Measurements from ENCODE around the gene SEC61A1.

SEC61A1 gene

GRCh38 chr3:128051837-128052594 lies at the start of gene SEC61A1:
SEC61A1 (plus strand) TSS chr3:128052437; CDS start chr3:128052553, 116 bp downstream.
- Histone ChIP-seq H3K9me3 (ENCODE audit: low read length) (no peaks in the 10 kb centered on the region), H3K4me1 (ENCODE audit: insufficient read depth, low read length) (peaks cover 35% of the 10 kb centered on the region), H3K36me3 (ENCODE audit: insufficient read depth, low read length) (peaks cover 32% of the 10 kb centered on the region), H3K4me3 (ENCODE audit: low read length) (peak within 1 kb of the TSS; percentile 98), H3K27me3 (ENCODE audit: insufficient read depth, low read length) (no peaks in the 10 kb centered on the region), H2AFZ (ENCODE audit: low read depth, low read length) (peak within 1 kb of the TSS; percentile 78)

DNA sequence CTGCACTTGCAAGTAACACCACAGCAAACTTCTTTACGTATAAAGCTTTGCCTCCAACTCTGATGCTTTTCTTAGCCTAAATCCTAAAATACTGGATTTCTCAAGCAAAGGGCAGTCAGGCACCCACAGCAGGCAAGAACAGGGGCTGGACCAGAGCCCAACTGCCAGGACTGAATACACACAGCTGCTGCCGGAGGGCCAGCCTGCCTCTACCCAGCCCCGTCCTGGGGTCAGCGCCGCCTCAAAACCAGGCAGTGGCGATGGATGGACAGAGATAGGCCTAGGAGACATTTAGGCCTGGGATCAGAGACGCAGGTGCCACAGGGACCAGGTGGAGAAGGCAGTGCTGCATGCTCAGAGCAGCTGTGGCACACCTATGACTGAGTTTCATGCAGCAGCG lies 47.6 kb upstream of the SEC61A1 start:
- H2AFZ ChIP-seq (ENCODE audit: low read depth, low read length) = no peak overlapping the region
- H3K9me3 ChIP-seq (ENCODE audit: low read length) = peaks cover 3% of the 10 kb centered on the region
- H3K27me3 ChIP-seq (ENCODE audit: insufficient read depth, low read length) = peaks cover 4% of the 10 kb centered on the region
- no peak overlapping the region for H3K4me3 ChIP-seq (ENCODE audit: low read length)
- no peaks in the 10 kb centered on the region for H3K36me3 ChIP-seq (ENCODE audit: insufficient read depth, low read length)
- H3K4me1 ChIP-seq (ENCODE audit: insufficient read depth, low read length) = peaks cover 6% of the 10 kb centered on the region

DNA sequence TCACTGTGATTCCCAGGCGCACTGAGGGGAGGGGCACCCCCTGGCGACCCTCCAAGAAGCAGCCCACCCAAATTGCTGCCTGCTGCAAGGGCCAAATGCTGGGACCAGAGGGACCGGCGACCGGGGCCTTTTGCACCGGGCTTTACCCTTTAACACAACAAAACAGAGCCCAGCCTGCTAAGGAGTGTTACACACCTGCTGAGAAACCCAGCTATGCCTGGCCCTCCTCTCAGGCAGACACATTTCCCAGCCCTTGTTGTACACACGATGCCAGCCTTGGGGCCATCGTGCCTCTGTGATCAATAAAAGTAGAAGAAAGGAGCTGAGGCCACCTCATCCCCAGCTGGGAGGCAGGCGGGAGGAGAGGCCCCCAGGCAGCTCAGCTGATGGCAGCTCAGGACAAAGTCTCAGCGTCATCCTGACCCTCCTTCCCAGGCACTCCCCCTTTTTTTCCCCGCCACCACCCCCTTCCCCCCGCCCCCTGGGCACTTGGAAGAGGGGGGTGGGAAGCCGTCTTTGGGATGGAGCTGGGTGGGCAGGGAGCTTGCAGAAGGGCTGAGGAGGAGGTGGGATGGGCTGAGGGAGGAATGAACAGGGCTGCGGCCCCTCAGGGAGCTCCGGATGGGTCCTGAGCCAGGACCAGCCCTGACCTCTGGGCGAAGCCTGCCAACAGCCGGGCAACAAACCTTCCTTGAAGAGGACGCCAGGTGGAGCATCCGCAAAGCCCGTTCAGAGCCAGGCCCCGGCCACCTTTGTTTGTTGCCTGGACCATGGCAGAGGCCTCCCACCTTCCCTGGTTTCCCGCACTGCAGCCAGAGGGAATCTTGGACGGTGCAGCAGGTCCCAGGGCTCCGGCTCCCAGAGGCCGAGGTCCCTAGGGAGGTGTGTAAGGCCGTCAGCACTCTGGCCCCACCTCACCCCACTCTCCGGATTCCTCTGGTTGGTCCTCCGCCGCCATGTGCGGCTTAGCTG lies 45.9 kb upstream of the SEC61A1 start:
- Histone ChIP-seq H3K4me3 (ENCODE audit: low read length) (no peak overlapping the region), H3K9me3 (ENCODE audit: low read length) (peaks cover 3% of the 10 kb centered on the region), H2AFZ (ENCODE audit: low read depth, low read length) (peak overlapping the region; percentile 41), H3K36me3 (ENCODE audit: insufficient read depth, low read length) (no peaks in the 10 kb centered on the region), H3K4me1 (ENCODE audit: insufficient read depth, low read length) (peaks cover 6% of the 10 kb centered on the region), H3K27me3 (ENCODE audit: insufficient read depth, low read length) (peaks cover 3% of the 10 kb centered on the region)

GRCh38 chr3:128007033-128007424 lies 45.2 kb upstream of the SEC61A1 start:
- H3K4me3 ChIP-seq (ENCODE audit: low read length) = no peak overlapping the region
- no peaks in the 10 kb centered on the region for H3K27me3 ChIP-seq (ENCODE audit: insufficient read depth, low read length)
- H3K36me3 ChIP-seq (ENCODE audit: insufficient read depth, low read length) = no peaks in the 10 kb centered on the region
- peaks cover 6% of the 10 kb centered on the region for H3K4me1 ChIP-seq (ENCODE audit: insufficient read depth, low read length)
- peaks cover 3% of the 10 kb centered on the region for H3K9me3 ChIP-seq (ENCODE audit: low read length)
- no peak overlapping the region for H2AFZ ChIP-seq (ENCODE audit: low read depth, low read length)

GRCh38 chr3:128009952-128010846 lies 42.0 kb upstream of the SEC61A1 start:
- H3K27me3 ChIP-seq (ENCODE audit: insufficient read depth, low read length) = no peaks in the 10 kb centered on the region
- peaks cover 3% of the 10 kb centered on the region for H3K9me3 ChIP-seq (ENCODE audit: low read length)
- no peak overlapping the region for H3K4me3 ChIP-seq (ENCODE audit: low read length)
- no peak overlapping the region for H2AFZ ChIP-seq (ENCODE audit: low read depth, low read length)
- no peaks in the 10 kb centered on the region for H3K36me3 ChIP-seq (ENCODE audit: insufficient read depth, low read length)
- H3K4me1 ChIP-seq (ENCODE audit: insufficient read depth, low read length) = peaks cover 6% of the 10 kb centered on the region

- no peak overlapping the region for H3K4me3 ChIP-seq (ENCODE audit: low read length)
Measured at GRCh38 chr3:128011140-128011539, 41.1 kb upstream of the SEC61A1 start.

DNA sequence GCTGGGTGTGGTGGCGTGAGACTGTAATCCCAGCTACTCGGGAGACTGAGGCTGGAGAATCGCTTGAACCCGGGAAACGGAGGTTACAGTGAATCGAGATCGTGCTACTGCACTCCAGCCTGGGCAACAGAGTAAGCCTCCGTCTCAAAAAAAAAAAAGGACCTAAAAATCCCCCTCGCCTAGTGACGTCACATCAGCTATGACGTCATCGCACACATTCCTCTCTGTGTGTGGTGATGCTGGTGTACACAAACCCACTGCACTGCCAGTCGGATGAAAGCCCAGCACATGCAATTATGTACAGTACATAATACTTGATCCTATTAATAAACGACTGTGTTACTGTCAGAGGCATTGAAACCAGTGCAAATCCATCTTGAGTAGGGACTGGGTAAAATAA lies 40.2 kb upstream of the SEC61A1 start:
- H3K27me3 ChIP-seq (ENCODE audit: insufficient read depth, low read length) = no peaks in the 10 kb centered on the region
- H3K9me3 ChIP-seq (ENCODE audit: low read length) = peaks cover 3% of the 10 kb centered on the region
- H2AFZ ChIP-seq (ENCODE audit: low read depth, low read length) = no peak overlapping the region
- no peak overlapping the region for H3K4me3 ChIP-seq (ENCODE audit: low read length)
- H3K4me1 ChIP-seq (ENCODE audit: insufficient read depth, low read length) = no peaks in the 10 kb centered on the region
- no peaks in the 10 kb centered on the region for H3K36me3 ChIP-seq (ENCODE audit: insufficient read depth, low read length)

More at GRCh38 chr3:128011140-128011539, 41.1 kb upstream of the SEC61A1 start:
- H3K4me1 ChIP-seq (ENCODE audit: insufficient read depth, low read length) = peaks cover 2% of the 10 kb centered on the region
- H3K36me3 ChIP-seq (ENCODE audit: insufficient read depth, low read length) = no peaks in the 10 kb centered on the region
- peaks cover 3% of the 10 kb centered on the region for H3K9me3 ChIP-seq (ENCODE audit: low read length)
- H2AFZ ChIP-seq (ENCODE audit: low read depth, low read length) = no peak overlapping the region
- no peaks in the 10 kb centered on the region for H3K27me3 ChIP-seq (ENCODE audit: insufficient read depth, low read length)

DNA sequence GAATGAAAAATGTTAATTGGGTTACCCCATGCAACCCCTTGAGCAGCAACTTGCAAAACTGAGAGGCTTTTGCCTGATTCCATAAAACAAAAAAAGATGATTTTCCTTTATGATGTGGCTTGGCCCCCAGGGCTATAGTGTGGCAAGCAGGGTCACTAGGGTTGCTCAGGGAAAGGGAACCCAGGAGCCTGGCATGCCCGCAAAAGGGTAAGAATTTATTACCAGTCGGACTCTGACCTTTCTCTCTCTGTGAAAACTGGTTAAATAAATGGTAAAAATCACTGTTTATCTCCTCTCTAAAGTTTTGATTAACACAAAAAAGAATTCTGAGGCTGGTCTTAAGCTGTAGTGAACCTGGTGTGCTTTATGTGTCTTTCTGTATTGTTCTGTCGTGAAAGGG lies 37.7 kb upstream of the SEC61A1 start:
- Histone ChIP-seq H3K27me3 (ENCODE audit: insufficient read depth, low read length) (no peaks in the 10 kb centered on the region), H3K9me3 (ENCODE audit: low read length) (no peaks in the 10 kb centered on the region), H3K4me3 (ENCODE audit: low read length) (no peak overlapping the region), H3K4me1 (ENCODE audit: insufficient read depth, low read length) (no peaks in the 10 kb centered on the region), H3K36me3 (ENCODE audit: insufficient read depth, low read length) (no peaks in the 10 kb centered on the region), H2AFZ (ENCODE audit: low read depth, low read length) (no peak overlapping the region)

- H3K4me3 ChIP-seq (ENCODE audit: low read length) = no peak overlapping the region
- no peaks in the 10 kb centered on the region for H3K27me3 ChIP-seq (ENCODE audit: insufficient read depth, low read length)
- H3K9me3 ChIP-seq (ENCODE audit: low read length) = no peaks in the 10 kb centered on the region
- H3K4me1 ChIP-seq (ENCODE audit: insufficient read depth, low read length) = no peaks in the 10 kb centered on the region
- H2AFZ ChIP-seq (ENCODE audit: low read depth, low read length) = no peak overlapping the region
- no peaks in the 10 kb centered on the region for H3K36me3 ChIP-seq (ENCODE audit: insufficient read depth, low read length)
Measured at GRCh38 chr3:128016502-128016901, 35.7 kb upstream of the SEC61A1 start.

DNA sequence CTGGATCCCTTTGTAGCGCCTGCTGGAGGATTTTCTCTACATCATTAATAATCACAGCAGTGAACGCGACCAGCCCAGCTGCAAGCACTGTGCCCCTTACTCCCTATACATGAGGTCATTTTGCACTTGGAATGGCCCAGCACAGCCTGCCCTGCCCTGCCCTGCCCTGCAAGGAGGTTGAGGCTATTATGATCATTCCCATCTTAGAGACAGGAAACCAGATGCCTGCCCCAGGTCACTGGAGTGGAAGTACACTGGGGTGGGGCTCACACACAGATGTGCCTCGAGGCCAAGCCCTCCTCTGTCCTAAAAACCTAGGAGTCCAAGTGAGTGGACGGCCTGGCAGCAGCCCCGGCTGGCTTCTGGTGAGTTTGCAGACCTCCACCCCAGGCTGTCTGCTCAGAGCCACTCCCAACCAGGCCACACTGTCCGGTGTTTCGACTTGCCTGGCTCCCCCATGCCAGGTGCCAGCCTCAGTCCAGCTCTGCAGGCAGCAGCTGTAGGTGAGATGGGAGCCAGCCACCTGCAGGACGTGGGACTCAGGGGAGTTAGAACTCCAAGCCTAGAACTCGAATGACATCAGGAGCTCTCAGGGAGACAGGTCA lies 30.4 kb upstream of the SEC61A1 start:
- Histone ChIP-seq H3K9me3 (ENCODE audit: low read length) (no peaks in the 10 kb centered on the region), H2AFZ (ENCODE audit: low read depth, low read length) (no peak overlapping the region), H3K4me1 (ENCODE audit: insufficient read depth, low read length) (peaks cover 5% of the 10 kb centered on the region), H3K27me3 (ENCODE audit: insufficient read depth, low read length) (peaks cover 4% of the 10 kb centered on the region), H3K36me3 (ENCODE audit: insufficient read depth, low read length) (no peaks in the 10 kb centered on the region), H3K4me3 (ENCODE audit: low read length) (no peak overlapping the region)

DNA sequence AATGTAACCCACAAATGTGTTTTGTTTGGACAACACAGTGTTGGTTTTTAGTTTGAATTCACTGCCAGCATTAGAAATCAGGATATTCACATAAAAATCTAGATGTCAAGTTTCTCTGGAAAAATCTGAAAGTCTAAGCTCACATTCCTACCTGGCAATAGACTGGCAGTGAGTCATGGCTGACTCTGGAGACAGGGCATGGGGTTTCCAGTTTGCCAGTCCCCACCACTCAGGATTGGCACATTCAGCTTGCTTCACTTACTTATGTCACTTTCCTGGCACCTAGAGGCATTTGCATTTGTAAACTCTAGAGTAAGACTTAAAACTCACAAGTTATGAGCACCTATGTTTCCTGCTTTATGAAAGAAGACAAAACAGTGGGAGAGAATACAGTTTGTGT lies 19.1 kb upstream of the SEC61A1 start:
- H2AFZ ChIP-seq (ENCODE audit: low read depth, low read length) = no peak overlapping the region
- H3K9me3 ChIP-seq (ENCODE audit: low read length) = no peaks in the 10 kb centered on the region
- peaks cover 5% of the 10 kb centered on the region for H3K27me3 ChIP-seq (ENCODE audit: insufficient read depth, low read length)
- no peaks in the 10 kb centered on the region for H3K4me1 ChIP-seq (ENCODE audit: insufficient read depth, low read length)
- no peak overlapping the region for H3K4me3 ChIP-seq (ENCODE audit: low read length)
- no peaks in the 10 kb centered on the region for H3K36me3 ChIP-seq (ENCODE audit: insufficient read depth, low read length)

- H3K9me3 ChIP-seq (ENCODE audit: low read length) = no peaks in the 10 kb centered on the region
- H3K27me3 ChIP-seq (ENCODE audit: insufficient read depth, low read length) = peaks cover 5% of the 10 kb centered on the region
- H3K4me1 ChIP-seq (ENCODE audit: insufficient read depth, low read length) = no peaks in the 10 kb centered on the region
- H3K36me3 ChIP-seq (ENCODE audit: insufficient read depth, low read length) = no peaks in the 10 kb centered on the region
- H2AFZ ChIP-seq (ENCODE audit: low read depth, low read length) = no peak overlapping the region
- no peak overlapping the region for H3K4me3 ChIP-seq (ENCODE audit: low read length)
Measured at GRCh38 chr3:128036119-128036518, 16.1 kb upstream of the SEC61A1 start.
